IPS DF 19.7 (cell line): ENCODE results near the gene SLC18B1.

Source experiments
- DNase-seq: peaks from one replicate; pipeline ENCODE4 v3.0.0-alpha.2; 2013; ENCODE audit warnings: low read depth, low spot score

The SLC18B1 gene

DNA sequence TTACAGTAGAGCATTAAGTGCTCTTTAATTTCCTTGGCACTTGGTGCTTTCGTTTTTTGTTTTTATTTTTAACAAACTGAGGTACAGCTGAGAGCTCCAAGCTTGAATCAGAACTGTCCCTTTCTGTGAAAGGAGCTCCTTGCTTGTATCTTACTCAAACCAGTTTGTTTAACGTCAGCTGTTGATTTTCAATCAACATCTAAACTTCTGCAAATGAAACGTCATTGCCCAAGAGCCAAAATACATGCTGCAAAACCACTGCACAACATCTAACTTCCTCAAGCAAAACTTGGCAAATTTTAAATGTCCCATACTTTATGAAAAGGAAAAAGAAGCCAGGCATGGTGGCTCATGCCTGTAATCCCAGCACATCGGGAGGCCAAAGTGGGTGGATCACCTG, 55.9 kb downstream of the SLC18B1 start:
- DNase-seq: no peak

DNA sequence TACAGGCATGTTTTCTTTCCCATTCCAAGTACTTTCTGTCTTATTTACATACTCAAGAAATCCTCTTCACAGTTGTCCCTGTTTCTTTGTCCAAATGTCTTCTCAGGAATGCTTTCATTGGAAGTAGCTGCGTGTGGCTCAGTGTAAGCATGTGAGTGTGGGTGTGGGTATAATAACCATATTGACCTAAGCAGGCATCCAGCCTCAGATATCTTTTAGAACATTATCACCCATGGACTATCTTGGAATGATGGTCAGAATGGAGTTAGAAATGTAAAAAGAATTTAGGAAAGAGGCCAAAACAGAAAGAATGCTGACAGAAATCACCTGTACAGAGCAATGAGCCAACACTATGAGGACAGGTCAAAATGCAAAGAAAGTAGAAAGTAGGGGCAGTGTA, 57.2 kb downstream of the SLC18B1 start:
- no peak for DNase-seq

DNA sequence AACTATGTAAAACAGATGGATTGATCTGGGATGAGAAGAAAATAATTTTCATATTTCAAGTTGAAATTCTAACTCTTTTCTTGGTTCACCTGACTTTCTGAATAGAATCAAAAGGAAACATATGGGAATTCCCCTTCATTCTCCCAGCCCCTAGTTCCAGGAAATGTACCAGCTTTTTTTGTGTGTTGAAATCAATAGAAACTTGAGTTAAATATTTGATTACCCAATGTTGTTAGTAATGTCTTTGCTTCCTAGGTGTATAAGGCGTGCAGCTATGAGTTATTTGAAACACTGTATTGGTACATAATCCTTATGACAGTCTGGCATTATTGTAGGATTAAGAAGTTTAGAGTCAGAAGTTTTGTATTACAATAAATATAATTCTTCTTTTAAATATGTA, 62.2 kb downstream of the SLC18B1 start:
- DNase-seq: no peak

DNA sequence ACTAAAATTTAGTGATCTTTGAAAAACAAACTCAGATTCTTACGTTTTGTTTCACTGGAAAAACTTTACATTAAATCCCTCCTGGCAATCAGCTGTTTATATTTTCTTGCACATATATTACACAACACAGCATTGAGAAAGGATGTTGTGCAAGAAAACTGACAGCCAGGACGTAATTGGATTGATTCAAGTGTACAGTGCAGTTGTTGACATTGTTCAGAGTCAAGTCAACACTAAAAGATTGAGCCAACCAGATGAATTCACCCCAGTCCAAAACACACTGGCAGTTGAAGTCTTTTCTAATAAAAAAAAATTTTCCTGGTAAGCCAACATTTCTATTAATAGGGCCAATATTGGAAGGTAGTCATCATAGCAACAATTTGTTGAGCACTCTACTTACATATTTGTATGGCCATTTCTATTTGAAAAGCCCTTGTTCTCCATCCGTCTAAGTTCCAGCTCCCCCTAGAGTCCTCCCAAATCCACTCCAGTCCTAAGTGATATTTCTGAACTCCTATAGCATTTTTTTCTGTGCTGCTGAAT, 63.7 kb downstream of the SLC18B1 start:
- no peak for DNase-seq

DNA sequence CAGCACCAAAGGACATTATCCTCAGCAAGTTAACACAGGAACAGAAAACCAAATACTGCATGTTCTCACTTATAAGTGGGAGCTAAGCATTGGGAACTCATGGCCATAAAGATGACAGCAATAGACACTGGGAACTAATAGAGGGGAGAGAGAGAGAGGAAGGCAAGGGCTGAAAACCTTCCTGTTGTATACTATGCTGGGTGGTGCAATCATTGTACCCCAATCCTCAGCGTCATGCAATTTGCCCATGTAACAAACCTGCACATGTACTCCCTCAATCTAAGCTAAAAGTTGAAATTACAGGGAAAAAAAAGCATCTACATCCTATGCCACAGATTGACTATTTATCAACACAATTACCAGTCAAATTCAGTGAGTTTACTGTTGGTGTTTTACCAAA, 64.6 kb downstream of the SLC18B1 start:
- no peak for DNase-seq

DNA sequence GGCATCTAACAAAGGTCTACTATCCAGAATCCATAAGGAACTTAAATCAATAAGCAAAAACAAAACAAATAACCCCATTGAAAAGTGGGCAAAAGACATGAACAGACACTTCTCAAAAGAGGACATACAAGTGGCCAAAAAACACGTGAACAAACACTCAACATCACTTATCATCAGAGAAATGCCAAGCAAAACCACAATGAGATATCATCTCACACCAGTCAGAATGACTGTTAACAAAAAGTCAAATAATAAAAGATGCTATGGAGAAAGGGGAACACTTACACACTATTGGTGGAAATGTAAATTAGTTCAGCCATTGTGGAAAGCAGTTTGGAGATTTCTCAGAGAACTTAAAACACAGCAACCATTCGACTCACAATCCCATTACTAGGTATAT, 65.2 kb downstream of the SLC18B1 start:
- DNase-seq: no peak

DNA sequence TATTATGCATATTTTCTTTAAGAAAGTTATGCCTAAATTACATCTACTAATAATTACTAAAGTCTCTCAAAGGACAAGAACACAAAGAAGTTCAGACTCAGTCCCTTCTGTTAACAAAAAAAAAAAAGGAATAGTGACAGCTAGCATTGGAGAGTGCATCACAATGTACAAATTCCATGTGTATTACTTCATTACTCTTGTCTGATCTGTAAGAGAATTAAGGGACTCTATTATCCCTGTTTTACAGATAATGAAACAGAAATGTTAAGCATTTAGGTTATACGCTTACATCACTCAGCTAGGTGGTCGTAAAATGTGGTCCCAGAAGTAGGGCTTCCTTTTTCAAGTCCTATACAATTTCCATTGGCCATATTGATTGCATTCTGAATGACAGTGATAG, 67.4 kb downstream of the SLC18B1 start:
- DNase-seq: no peak

DNA sequence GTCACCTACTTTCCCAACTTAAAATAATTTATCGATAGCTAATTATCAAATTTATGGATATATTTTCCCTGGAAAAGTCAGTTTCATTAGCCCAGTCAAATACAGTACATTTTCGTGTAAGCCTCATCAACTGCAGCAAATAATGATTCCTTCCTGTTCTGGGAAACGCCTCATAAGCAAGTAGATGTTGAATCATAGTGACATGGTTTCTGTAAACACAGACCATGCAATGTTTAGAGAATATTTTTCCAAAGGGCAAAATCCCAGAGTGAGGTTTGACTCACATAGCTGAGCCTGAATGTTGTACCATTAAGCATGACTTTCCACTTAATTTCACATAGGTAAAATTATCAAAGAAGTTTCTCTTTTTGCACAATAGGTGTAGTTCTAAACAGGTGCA, 67.9 kb downstream of the SLC18B1 start:
- no peak for DNase-seq

DNA sequence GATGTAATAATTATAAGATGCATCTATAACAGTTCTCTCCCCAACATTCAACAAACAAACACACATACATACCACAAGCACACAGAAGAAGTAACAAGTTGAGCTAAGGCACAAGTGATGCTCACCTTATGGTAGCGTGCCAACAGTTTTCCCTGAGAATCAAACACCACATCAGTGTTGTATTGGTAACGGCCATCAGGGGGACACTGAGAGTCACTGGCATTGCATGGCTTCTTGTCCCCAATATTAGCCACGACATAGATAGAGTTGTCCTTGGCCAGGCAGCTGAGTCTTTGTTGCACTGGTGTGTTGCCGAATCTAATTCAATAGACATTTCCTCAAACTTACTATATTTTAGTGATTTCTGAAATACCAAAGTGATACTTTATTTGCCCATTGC, 69.8 kb downstream of the SLC18B1 start:
- DNase-seq: no peak

DNA sequence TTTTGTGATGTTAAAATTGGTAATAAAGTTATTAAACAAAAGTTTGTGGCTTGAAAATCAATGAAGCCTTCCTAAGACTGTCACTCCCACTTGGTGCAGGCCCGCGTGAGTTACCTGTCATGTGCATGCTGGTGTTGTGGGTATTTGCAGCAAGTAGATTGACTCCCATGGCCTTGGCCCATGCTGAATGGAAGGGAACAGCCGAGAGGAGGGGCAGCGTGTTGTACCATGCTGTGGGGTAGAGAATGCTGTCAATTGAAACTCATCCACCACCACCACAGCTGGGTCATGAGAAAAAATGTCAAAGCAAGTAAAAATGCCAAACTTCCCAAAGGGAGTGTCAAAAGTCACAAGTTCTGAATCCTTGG, 71.8 kb downstream of the SLC18B1 start:
- no peak for DNase-seq

DNA sequence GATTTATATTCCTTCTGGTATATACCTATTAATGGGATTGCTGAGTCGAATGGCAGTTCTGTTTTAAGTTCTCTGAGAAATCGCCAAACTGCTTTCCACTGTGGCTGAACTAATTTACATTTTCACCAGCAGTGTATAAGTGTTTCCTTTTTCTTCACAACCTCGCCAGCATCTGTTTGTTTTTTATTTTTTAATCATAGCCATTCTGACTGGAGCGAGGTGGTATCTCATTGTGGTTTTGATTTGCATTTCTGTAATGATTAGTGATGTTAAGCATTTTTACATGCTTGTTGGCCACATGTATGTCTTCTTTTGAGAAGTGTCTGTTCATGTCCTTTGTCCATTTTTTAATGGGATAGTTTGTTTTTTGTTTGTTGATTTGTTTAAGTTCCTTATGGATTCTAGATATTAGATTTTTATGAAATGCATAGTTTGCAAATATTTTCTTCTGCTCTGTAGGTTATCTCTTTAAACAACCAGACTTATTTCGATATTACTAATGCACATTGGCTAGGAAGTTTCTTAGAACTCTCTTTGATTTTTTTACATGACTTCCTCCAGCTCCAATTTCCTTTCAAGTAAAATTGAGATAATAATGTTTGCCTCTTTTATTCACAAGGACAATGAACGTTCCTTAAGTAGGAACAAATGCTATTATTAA, 72.4 kb downstream of the SLC18B1 start:
- DNase-seq: no peak

DNA sequence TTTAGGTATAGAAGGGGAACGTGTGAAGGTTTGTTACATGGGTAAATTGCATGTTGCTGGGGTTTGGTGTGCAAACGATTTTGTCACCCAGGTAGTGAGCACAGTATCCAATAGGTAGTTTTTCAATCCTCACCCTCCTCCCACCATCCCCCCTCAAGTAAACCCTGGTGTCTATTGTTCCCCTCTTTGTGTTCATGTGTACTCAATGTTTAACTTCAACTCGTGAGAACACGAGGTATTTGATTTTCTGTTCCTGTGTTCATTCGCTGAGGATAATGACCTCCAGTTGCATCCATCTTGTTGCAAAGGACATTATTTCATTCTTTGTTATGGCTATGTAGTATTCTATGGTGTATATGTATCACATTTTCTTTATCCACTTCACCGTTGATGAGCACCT, 73.0 kb downstream of the SLC18B1 start:
- no peak for DNase-seq

DNA sequence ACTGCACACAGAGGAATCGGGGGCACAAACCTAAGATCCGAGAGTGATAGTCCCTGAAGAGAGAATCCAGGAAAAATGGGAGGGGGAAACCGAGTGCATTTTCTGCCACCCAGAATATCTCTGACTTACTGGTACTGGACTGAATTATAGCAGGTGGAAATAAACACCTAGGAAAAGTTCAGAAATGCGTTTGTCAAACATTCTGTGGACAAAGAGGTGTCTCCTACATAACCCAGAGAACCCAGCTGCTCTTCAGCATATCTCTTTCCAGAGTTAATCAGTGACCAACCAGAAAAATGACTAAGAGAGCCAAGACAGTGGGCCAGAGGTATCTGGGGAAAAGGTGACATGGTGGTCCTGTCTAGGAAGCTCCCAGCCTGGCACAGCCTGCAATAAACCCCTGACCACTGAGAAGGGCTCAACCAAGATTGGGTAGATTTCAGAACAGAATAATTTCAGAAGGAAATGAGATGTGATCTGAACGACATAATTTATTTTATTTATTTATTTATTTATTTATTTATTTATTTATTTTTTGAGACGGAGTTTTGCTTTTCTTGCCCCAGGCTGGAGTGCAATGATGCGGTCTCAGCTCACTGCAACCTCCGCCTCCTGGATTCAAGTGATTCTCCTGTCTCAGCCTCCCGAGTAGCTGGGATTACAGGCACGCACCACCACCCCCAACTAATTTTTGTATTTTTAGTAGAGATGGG, 78.5 kb downstream of the SLC18B1 start:
- DNase-seq: no peak
